Measurements from ENCODE around the gene ATP8A2. TPM values are rescaled to one million over a fixed set of nuclear protein-coding genes. Genes with fewer than 3 reads are reported as not detected.

Gene ATP8A2
- total and polyA plus RNA-seq, 10 of the 15 experiments (the other 5 are each of a cell fraction or from before 2014, with no cell fraction given) = 0.01 to 0.04 (median 0.04) TPM; not detected in 7

DNA sequence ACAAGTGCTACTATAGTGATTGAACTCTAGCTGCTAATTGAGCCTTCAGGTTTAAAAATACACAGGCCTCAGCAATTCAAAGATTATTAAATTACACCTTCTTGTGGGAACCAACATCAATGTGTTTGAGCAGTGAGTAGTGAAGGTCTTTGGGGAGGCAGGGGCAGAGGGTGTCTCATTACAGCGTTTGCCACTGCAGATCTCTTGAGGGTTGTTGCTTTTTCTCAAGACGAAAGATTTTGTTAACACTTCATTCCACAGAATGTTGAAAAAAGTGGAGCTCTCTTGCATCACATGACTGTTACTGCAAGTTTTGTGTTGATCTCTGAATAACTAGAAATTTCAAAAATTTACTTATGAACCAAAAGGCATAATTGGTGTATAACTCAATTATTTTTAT is 253.6 kb downstream of the ATP8A2 start:
- Histone ChIP-seq H3K27ac (ENCODE audit: control insufficient read depth, insufficient read depth) (no peak overlapping the region), H3K27me3 (replicated peaks in 1 of 2; ENCODE audit: control insufficient read depth in 2 of 2, insufficient read depth in 2 of 2, low read length in 1 of 2) (no peaks in the 10 kb centered on the region), H3K9ac (ENCODE audit: control insufficient read depth, insufficient read depth, low read length) (no peak overlapping the region), H3K4me1 (ENCODE audit: control insufficient read depth, insufficient read depth, low read length) (no peaks in the 10 kb centered on the region), H2AFZ (ENCODE audit: control insufficient read depth, low read depth, low read length) (no peak overlapping the region), H3K79me2 (ENCODE audit: control insufficient read depth, insufficient read depth, low read length) (no peaks in the 10 kb centered on the region), H3K4me2 (ENCODE audit: control insufficient read depth, insufficient read depth) (no peak overlapping the region), H3K36me3 (ENCODE audit: control insufficient read depth in 2 of 2, insufficient read depth in 2 of 2, low read length in 1 of 2) (no peaks in the 10 kb centered on the region), H3K4me3 (no peak overlapping the region), H4K20me1 (ENCODE audit: control insufficient read depth, insufficient read depth) (no peaks in the 10 kb centered on the region), H3K9me3 (replicated peaks; ENCODE audit: control insufficient read depth, insufficient read depth, low read length) (no peaks in the 10 kb centered on the region)
- 18% methylated on average over 2 of the region's 2 CpGs for WGBS (ENCODE audit: insufficient coverage, insufficient replicate concordance, low lambda C conversion rate, missing lambda C conversion rate)
- no peak for ATAC-seq
- no peak for TF ChIP-seq RAD51 (IDR thresholded peaks at IDR 0.05)
- TF ChIP-seq MEF2A (IDR thresholded peaks at IDR 0.05; ENCODE audit: insufficient read depth, low read depth, low read length) = no peak
- TF ChIP-seq, protein P1, sequence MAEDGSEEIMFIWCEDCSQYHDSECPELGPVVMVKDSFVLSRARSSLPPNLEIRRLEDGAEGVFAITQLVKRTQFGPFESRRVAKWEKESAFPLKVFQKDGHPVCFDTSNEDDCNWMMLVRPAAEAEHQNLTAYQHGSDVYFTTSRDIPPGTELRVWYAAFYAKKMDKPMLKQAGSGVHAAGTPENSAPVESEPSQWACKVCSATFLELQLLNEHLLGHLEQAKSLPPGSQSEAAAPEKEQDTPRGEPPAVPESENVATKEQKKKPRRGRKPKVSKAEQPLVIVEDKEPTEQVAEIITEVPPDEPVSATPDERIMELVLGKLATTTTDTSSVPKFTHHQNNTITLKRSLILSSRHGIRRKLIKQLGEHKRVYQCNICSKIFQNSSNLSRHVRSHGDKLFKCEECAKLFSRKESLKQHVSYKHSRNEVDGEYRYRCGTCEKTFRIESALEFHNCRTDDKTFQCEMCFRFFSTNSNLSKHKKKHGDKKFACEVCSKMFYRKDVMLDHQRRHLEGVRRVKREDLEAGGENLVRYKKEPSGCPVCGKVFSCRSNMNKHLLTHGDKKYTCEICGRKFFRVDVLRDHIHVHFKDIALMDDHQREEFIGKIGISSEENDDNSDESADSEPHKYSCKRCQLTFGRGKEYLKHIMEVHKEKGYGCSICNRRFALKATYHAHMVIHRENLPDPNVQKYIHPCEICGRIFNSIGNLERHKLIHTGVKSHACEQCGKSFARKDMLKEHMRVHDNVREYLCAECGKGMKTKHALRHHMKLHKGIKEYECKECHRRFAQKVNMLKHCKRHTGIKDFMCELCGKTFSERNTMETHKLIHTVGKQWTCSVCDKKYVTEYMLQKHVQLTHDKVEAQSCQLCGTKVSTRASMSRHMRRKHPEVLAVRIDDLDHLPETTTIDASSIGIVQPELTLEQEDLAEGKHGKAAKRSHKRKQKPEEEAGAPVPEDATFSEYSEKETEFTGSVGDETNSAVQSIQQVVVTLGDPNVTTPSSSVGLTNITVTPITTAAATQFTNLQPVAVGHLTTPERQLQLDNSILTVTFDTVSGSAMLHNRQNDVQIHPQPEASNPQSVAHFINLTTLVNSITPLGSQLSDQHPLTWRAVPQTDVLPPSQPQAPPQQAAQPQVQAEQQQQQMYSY (CRISPR knock-in tag; IDR thresholded peaks at IDR 0.05) = no peak
- no peak for TF ChIP-seq ATF7 (IDR thresholded peaks at IDR 0.05; ENCODE audit: low read depth)
- no peak for TF ChIP-seq PML (IDR thresholded peaks at IDR 0.05; ENCODE audit: low read length)
- TF ChIP-seq CHD4 (IDR thresholded peaks at IDR 0.05) = no peak
- no peak for TF ChIP-seq FOXM1 (IDR thresholded peaks at IDR 0.05; ENCODE audit: low read depth, low read length)
- no peak for TF ChIP-seq ZNF217 (IDR thresholded peaks at IDR 0.05)
- no peak for TF ChIP-seq FOXK2 (IDR thresholded peaks at IDR 0.05)
- no peak for TF ChIP-seq ATF2 (IDR thresholded peaks at IDR 0.05; ENCODE audit: low read length)
- no peak for TF ChIP-seq HDAC2 (IDR thresholded peaks at IDR 0.05)
- TF ChIP-seq, protein P2, sequence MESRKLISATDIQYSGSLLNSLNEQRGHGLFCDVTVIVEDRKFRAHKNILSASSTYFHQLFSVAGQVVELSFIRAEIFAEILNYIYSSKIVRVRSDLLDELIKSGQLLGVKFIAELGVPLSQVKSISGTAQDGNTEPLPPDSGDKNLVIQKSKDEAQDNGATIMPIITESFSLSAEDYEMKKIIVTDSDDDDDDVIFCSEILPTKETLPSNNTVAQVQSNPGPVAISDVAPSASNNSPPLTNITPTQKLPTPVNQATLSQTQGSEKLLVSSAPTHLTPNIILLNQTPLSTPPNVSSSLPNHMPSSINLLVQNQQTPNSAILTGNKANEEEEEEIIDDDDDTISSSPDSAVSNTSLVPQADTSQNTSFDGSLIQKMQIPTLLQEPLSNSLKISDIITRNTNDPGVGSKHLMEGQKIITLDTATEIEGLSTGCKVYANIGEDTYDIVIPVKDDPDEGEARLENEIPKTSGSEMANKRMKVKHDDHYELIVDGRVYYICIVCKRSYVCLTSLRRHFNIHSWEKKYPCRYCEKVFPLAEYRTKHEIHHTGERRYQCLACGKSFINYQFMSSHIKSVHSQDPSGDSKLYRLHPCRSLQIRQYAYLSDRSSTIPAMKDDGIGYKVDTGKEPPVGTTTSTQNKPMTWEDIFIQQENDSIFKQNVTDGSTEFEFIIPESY (IDR thresholded peaks at IDR 0.05) = no peak
- no peak for TF ChIP-seq GABPA (IDR thresholded peaks at IDR 0.05; ENCODE audit: low read depth)
- no peak for TF ChIP-seq BRCA1 (IDR thresholded peaks at IDR 0.05; ENCODE audit: low read depth, low read length)
- TF ChIP-seq, protein P3, sequence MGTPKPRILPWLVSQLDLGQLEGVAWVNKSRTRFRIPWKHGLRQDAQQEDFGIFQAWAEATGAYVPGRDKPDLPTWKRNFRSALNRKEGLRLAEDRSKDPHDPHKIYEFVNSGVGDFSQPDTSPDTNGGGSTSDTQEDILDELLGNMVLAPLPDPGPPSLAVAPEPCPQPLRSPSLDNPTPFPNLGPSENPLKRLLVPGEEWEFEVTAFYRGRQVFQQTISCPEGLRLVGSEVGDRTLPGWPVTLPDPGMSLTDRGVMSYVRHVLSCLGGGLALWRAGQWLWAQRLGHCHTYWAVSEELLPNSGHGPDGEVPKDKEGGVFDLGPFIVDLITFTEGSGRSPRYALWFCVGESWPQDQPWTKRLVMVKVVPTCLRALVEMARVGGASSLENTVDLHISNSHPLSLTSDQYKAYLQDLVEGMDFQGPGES (IDR thresholded peaks at IDR 0.05) = no peak
- no peak for TF ChIP-seq EP300 (IDR thresholded peaks at IDR 0.05; ENCODE audit: borderline replicate concordance in 1 of 2, control insufficient read depth in 1 of 2, low read depth in 2 of 2, low read length in 2 of 2)
- TF ChIP-seq MTA2 (IDR thresholded peaks at IDR 0.05; ENCODE audit: low read depth) = no peak
- in situ Hi-C loops (cut with MboI) (no loop called here), intact Hi-C loops (cut with micrococcal nuclease; ENCODE audit: unreplicated experiment) (no loop called here)
- no peak for DNase-seq (ENCODE audit: low read depth, low spot score)
- ChIA-PET SMC1A (ENCODE audit: uncharacterized antibody, unreplicated experiment) (no interaction called here), CTCF (no interaction called here), RAD21 (ENCODE audit: unreplicated experiment) (no interaction called here), POLR2A (no interaction called here)
- no peak for FAIRE-seq
- no TSS peak for BruUV-seq (replicated peaks)

All from GM12878 (cell line).